Measurements from ENCODE around the gene NPAT. TPM values are rescaled to one million over a fixed set of nuclear protein-coding genes. Genes with fewer than 3 reads are reported as not detected.

The NPAT gene
- 3.8 to 6.1 TPM (median 4.8 TPM) in 5 replicates for total RNA-seq (2022; extraction: Qiagen RNA extraction)

GRCh38 chr11:108222574-108223347 is at the start of gene NPAT, which contains the start of gene ATM:
TSS of gene NPAT (minus strand) at chr11:108222638. CDS start at chr11:108222536, 102 bp downstream.
TSS of gene ATM (plus strand) at chr11:108223067. CDS start at chr11:108227625, 4,558 bp downstream.

DNA sequence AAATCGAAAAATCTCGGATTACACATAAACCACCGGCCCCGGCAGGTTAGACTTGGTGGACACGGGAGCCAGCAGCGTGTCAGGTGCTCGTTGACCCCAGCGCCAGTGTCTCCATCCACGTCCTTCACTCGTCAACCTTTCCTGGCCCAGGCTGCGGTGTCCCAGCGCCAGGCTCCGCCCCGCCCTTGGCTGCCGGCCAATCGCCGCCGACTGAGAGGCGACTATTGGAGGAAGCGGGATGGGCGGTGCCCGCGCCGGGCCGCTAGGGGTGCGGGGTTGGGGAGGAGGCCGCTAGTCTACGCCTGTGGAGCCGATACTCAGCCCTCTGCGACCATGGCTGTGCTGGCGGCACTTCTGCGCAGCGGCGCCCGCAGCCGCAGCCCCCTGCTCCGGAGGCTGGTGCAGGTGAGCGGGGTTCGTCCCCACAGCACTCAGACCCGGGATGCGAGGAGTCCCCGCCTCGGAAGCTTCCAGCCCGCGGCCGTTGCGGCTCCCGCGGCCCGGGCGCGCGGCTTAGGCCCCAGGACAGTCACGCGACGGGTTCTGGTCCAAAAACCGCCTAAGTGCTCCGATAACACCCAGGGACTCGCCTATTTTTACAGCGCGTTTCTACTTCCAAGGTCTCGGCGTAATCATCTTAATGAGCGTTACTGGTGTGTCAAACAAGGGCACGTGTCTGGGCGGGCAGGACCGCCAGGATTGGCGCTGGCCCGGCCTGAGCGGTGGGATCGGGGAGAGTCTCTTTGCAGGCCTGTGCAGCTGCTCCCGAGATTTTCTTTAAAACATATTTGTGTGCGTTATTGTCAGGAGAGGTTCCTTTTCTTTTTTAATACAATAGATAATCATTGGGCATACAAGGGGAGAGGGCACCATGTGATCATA is 100.9 kb downstream of the NPAT start, which contains the start of gene ACAT1:
TSS of gene ACAT1 (plus strand) at position 294 of the 882 bp plus-strand sequence. CDS start at position 334, 40 bp downstream.

Other genes with a start within 250 kb of the NPAT start
- gene CUL5, start 213.7 kb downstream of the NPAT start, total RNA-seq (2022; extraction: Qiagen RNA extraction): 6.3 to 10.8 TPM (median 9.9 TPM) in 5 replicates
- gene ACAT1, start 101.1 kb downstream of the NPAT start, total RNA-seq (2022; extraction: Qiagen RNA extraction): 59.6 to 91.3 TPM (median 63.8 TPM) in 5 replicates
- gene ATM, start 429 bp upstream of the NPAT start, total RNA-seq (2022; extraction: Qiagen RNA extraction): 7.8 to 13.3 TPM (median 7.9 TPM) in 5 replicates
- gene C11orf65, start 244.9 kb upstream of the NPAT start, total RNA-seq (2022; extraction: Qiagen RNA extraction): 0.12 to 0.29 TPM (median 0.21 TPM) in 5 replicates